IMR-90 (cell line): Measurements from ENCODE around the gene GSN. TPM values are rescaled to one million over a fixed set of nuclear protein-coding genes. Genes with fewer than 3 reads are reported as not detected.

ENCODE experiments used
- ATAC-seq: fragments of 200-7000 bp; cut with Tn5 transposase; 2 replicates; pipeline ENCODE4 v1.9.1; 2020; ENCODE audit warnings: low read depth, mild to moderate bottlenecking, moderate library complexity
- BruUV-seq: library from RNA; stranded (reverse); fragments of 400-500 nt; replicated peaks from 2 replicates; lab custom pipeline; 2021; lab: Mats Ljungman, UMichigan
- CTCF ChIA-PET: fragments of 300-600 bp; formaldehyde crosslinking; extraction: SDS; loops from one replicate; lab custom pipeline; 2021; ENCODE audit warnings: antibody characterized with exemption; lab: Yijun Ruan, JAX
- POLR2A ChIA-PET: fragments of 300-600 bp; sonication (Branson Sonifier 250); formaldehyde crosslinking; loops from one replicate; lab custom pipeline; 2022; ENCODE audit warnings: antibody characterized with exemption; ENCODE audit not compliant: unreplicated experiment; lab: Charles Lee
- DNase-seq: peaks from one replicate; pipeline ENCODE4 v3.0.0; 2013
- H2AFZ ChIP-seq: replicated peaks from 2 replicates; pipeline ENCODE3; 2013; ENCODE audit warnings: low read length, mild to moderate bottlenecking; ENCODE audit not compliant: poor library complexity
- H2AK5ac ChIP-seq: 2 replicates; pipeline ENCODE4 v1.6.1; 2013; ENCODE audit warnings: low read depth, low read length, inconsistent platforms
- H2AK9ac ChIP-seq: replicated peaks from 2 replicates; pipeline ENCODE3; 2013; ENCODE audit warnings: mild to moderate bottlenecking, low read depth, low read length, moderate library complexity; ENCODE audit not compliant: poor library complexity
- H2BK120ac ChIP-seq: 2 replicates; pipeline ENCODE4 v1.6.1; 2013; ENCODE audit warnings: low read depth, low read length, inconsistent platforms
- H2BK15ac ChIP-seq: 3 replicates; pipeline ENCODE4 v1.6.1; 2013; ENCODE audit warnings: low read depth, low read length, inconsistent platforms
- H2BK20ac ChIP-seq: 2 replicates; pipeline ENCODE4 v1.6.1; 2013; ENCODE audit warnings: low read depth, mild to moderate bottlenecking, inconsistent platforms, low read length, moderate library complexity
- H2BK5ac ChIP-seq: 2 replicates; pipeline ENCODE4 v1.6.1; 2013; ENCODE audit warnings: mild to moderate bottlenecking, low read depth, low read length, inconsistent platforms; ENCODE audit not compliant: poor library complexity, severe bottlenecking
- H3K14ac ChIP-seq: replicated peaks from 2 replicates; pipeline ENCODE4 v1.6.1; 2013; ENCODE audit warnings: low read depth, low read length, inconsistent platforms
- H3K18ac ChIP-seq: 2 replicates; pipeline ENCODE4 v1.6.1; 2013; ENCODE audit warnings: low read depth, low read length, control low read depth
- H3K23ac ChIP-seq: 2 replicates; pipeline ENCODE4 v1.6.1; 2013; ENCODE audit warnings: low read depth, low read length, inconsistent platforms
- H3K27ac ChIP-seq: 2 replicates; pipeline ENCODE4 v1.5.1; 2013; ENCODE audit warnings: mild to moderate bottlenecking, control low read depth, low read length; ENCODE audit not compliant: insufficient read depth
- H3K27me3 ChIP-seq: 2 replicates; pipeline ENCODE4 v1.6.1; 2013; ENCODE audit warnings: low read length; ENCODE audit not compliant: control insufficient read depth, insufficient read depth
- H3K36me3 ChIP-seq: 2 replicates; pipeline ENCODE4 v1.6.1; 2013; ENCODE audit warnings: low read length, mixed read lengths; ENCODE audit not compliant: control insufficient read depth, insufficient read depth
- H3K4ac ChIP-seq: 2 replicates; pipeline ENCODE4 v1.6.1; 2013; ENCODE audit warnings: low read depth, low read length, inconsistent platforms
- H3K4me1 ChIP-seq: 2 replicates; pipeline ENCODE4 v1.6.1; 2013; ENCODE audit warnings: low read length, mixed read lengths; ENCODE audit not compliant: control insufficient read depth, insufficient read depth
- H3K4me2 ChIP-seq: 2 replicates; pipeline ENCODE4 v1.6.1; 2013; ENCODE audit warnings: low read depth, mild to moderate bottlenecking, control low read depth, low read length, moderate library complexity
- H3K4me3 ChIP-seq: 2 replicates; pipeline ENCODE4 v1.5.1; 2013; ENCODE audit warnings: low read depth, mild to moderate bottlenecking, control low read depth, low read length, moderate library complexity; ENCODE audit not compliant: insufficient read depth
- H3K56ac ChIP-seq: 2 replicates; pipeline ENCODE4 v1.6.1; 2013; ENCODE audit warnings: low read length, inconsistent platforms; ENCODE audit not compliant: insufficient read depth; ENCODE audit errors: extremely low read depth
- H3K79me1 ChIP-seq, 2 experiments: 2 replicates each; pipeline ENCODE4 v1.6.1; 2013; ENCODE audit warnings: low read length in 2 of 2, inconsistent platforms in 1 of 2, low read depth in 1 of 2
- H3K9ac ChIP-seq: 2 replicates; pipeline ENCODE4 v1.6.1; 2013; ENCODE audit warnings: low read depth, low read length, control low read depth
- H3K9me1 ChIP-seq: 2 replicates; pipeline ENCODE4 v1.6.1; 2013; ENCODE audit warnings: low read length, inconsistent platforms; ENCODE audit not compliant: insufficient read depth
- H3K9me3 ChIP-seq: 2 replicates; pipeline ENCODE4 v1.6.1; 2013; ENCODE audit warnings: low read length; ENCODE audit not compliant: control insufficient read depth, insufficient read depth
- H4K20me1 ChIP-seq: 2 replicates; pipeline ENCODE4 v1.6.1; 2013; ENCODE audit warnings: low read length, inconsistent platforms; ENCODE audit not compliant: insufficient read depth
- H4K5ac ChIP-seq: 2 replicates; pipeline ENCODE4 v1.6.1; 2013; ENCODE audit warnings: mild to moderate bottlenecking, low read depth, low read length, control low read depth
- H4K8ac ChIP-seq, 2 experiments: 2 replicates each; pipeline ENCODE4 v1.6.1; 2013; ENCODE audit warnings: low read depth in 2 of 2, low read length in 2 of 2, control low read depth in 1 of 2, inconsistent platforms in 1 of 2
- H4K91ac ChIP-seq: 2 replicates; pipeline ENCODE4 v1.6.1; 2013; ENCODE audit warnings: low read depth, low read length, inconsistent platforms; ENCODE audit not compliant: insufficient read depth
- BHLHE40 ChIP-seq: fragments of 150-350 bp; IDR thresholded peaks from 2 replicates; pipeline ENCODE4 v1.6.1; 2016; ENCODE audit warnings: mild to moderate bottlenecking, low read depth, low read length
- CHD1 ChIP-seq: IDR thresholded peaks from 2 replicates; pipeline ENCODE4 v1.6.1; 2012; ENCODE audit warnings: low read depth, low read length, improper control_type of control experiment
- CTCF ChIP-seq: conservative IDR thresholded peaks from 2 replicates; pipeline ENCODE4 v1.5.1; 2012; ENCODE audit warnings: mild to moderate bottlenecking, low read depth, low read length, improper control_type of control experiment
- ELK1 ChIP-seq: fragments of 150-350 bp; IDR thresholded peaks from 2 replicates; pipeline ENCODE4 v1.6.1; 2016; ENCODE audit warnings: low read depth, mild to moderate bottlenecking, low read length, moderate library complexity, borderline replicate concordance
- FOS ChIP-seq: fragments of 150-350 bp; IDR thresholded peaks from 2 replicates; pipeline ENCODE4 v1.6.1; 2016; ENCODE audit warnings: low read depth, low read length
- MAFK ChIP-seq: IDR thresholded peaks from 2 replicates; pipeline ENCODE4 v1.6.1; 2012; ENCODE audit warnings: low read depth, low read length, improper control_type of control experiment
- MAZ ChIP-seq: IDR thresholded peaks from 2 replicates; pipeline ENCODE4 v1.6.1; 2012; ENCODE audit warnings: low read depth, mild to moderate bottlenecking, low read length, improper control_type of control experiment, moderate library complexity, borderline replicate concordance
- NFE2L2 ChIP-seq: fragments of 150-350 bp; IDR thresholded peaks from 2 replicates; pipeline ENCODE4 v1.6.1; 2016; ENCODE audit warnings: low read depth, mild to moderate bottlenecking, low read length
- POLR2A ChIP-seq: IDR thresholded peaks from 2 replicates; pipeline ENCODE4 v1.6.1; 2012; ENCODE audit warnings: mild to moderate bottlenecking, low read depth, low read length
- RFX5 ChIP-seq: IDR thresholded peaks from 2 replicates; pipeline ENCODE4 v1.8.0; 2012; ENCODE audit warnings: low read depth, mild to moderate bottlenecking, low read length, moderate library complexity
- SMC3 ChIP-seq: fragments of 150-350 bp; IDR thresholded peaks from 2 replicates; pipeline ENCODE4 v1.6.1; 2016; ENCODE audit warnings: low read depth, mild to moderate bottlenecking, antibody characterized with exemption, low read length, moderate library complexity
- WGBS, 2 experiments: methylation state at CpG; one replicate each; pipeline versions ENCODE4 v1.1.5 to v1.1.7; 2013; ENCODE audit warnings: missing lambda C conversion rate in 2 of 2; ENCODE audit not compliant: insufficient read length in 1 of 2; ENCODE audit errors: extremely low coverage in 2 of 2; 5-methylcytosine and 5-hydroxymethylcytosine counted together
- dilution Hi-C: fragments of 300-500 bp; cut with HindIII; formaldehyde crosslinking; loops from one replicate; pipeline ENCODE4 v1.14.3; 2018; ENCODE audit warnings: low sequenced_read_pairs; ENCODE audit not compliant: unreplicated experiment
- in situ Hi-C: fragments of 300-500 bp; cut with MboI; formaldehyde crosslinking; loops from 3 replicates; pipeline ENCODE4 v1.14.3; 2019; ENCODE audit warnings: low sequenced_read_pairs, inconsistent platforms, mixed read lengths
- intact Hi-C: fragments of 100-400 bp; cut with micrococcal nuclease; formaldehyde crosslinking; loops from 2 replicates; pipeline ENCODE4 v1.10.0; 2022
- polyA plus RNA-seq, 3 experiments: library from polyadenylated mRNA; depleted of rRNA; stranded (reverse); fragments of >200 nt; gene quantifications; 2 replicates each; pipeline ENCODE4 v1.2.3, GENCODE V29; 2012; ENCODE audit warnings: low replicate concordance in 1 of 3
- total RNA-seq: library from RNA; depleted of rRNA; stranded (reverse); fragments of >200 nt; gene quantifications from 2 replicates; pipeline ENCODE4 v1.2.3, GENCODE V29; 2012

Gene GSN
- total and polyA plus RNA-seq, 2 of the 4 experiments (the other 2 are of a cell fraction) = 495 to 547 TPM

- Histone ChIP-seq H3K9me3 (no peaks in the 10 kb centered on the region), H3K4me1 (peaks cover 9% of the 10 kb centered on the region), H2BK20ac (no peak overlapping the region), H3K14ac (no peak overlapping the region), H4K91ac (no peak overlapping the region), H3K36me3 (peaks cover 56% of the 10 kb centered on the region), H2AK9ac (no peak overlapping the region), H2BK5ac (peak overlapping the region; percentile 17), H2AK5ac (no peak overlapping the region), H3K18ac (no peak overlapping the region), H3K4me2 (no peak overlapping the region), H3K4ac (no peak overlapping the region), H3K27me3 (no peaks in the 10 kb centered on the region), H2BK15ac (no peak overlapping the region), H3K9ac (no peak overlapping the region), H3K23ac (no peak overlapping the region), H3K27ac (no peak overlapping the region), H3K56ac (no peak overlapping the region), H3K4me3 (no peak overlapping the region), H3K79me1 (peaks cover 6 to 26% of the 10 kb centered on the region in 2 experiments), H4K20me1 (no peaks in the 10 kb centered on the region), H2AFZ (no peak overlapping the region), H4K8ac (peak overlapping the region in 1 of 2 experiments; percentile 50; a peak in 1 of 4 replicates), H3K9me1 (peaks cover 10% of the 10 kb centered on the region), H4K5ac (no peak overlapping the region), H2BK120ac (no peak overlapping the region)
- TF ChIP-seq RFX5 (no peak), MAFK (no peak), NFE2L2 (no peak), SMC3 (no peak), CHD1 (no peak), FOS (no peak), BHLHE40 (no peak), POLR2A (no peak), ELK1 (no peak), CTCF (no peak), MAZ (no peak)
- ChIA-PET CTCF (interaction anchor here (0.6 to 2.4 kb wide), 27 partner anchors 13 to 121 kb away, joined by 3 to 26 read pairs (median 5); no protein-coding TSS in a partner anchor), POLR2A (interaction anchor here (0.9 kb wide), 1 partner anchor 79 kb away, joined by 3 read pairs; no protein-coding TSS in a partner anchor)
- WGBS, 2 experiments = no CpG with 5 or more reads among the region's 5 CpGs
- ATAC-seq (no peak), DNase-seq (no peak)
- intact Hi-C loops (no loop called here), dilution Hi-C loops (no loop called here), in situ Hi-C loops (loop anchor here (5.0 kb wide), 1 partner anchor 107 kb away; no protein-coding TSS in a partner anchor)
- no TSS peak for BruUV-seq
Measured at GRCh38 chr9:121319383-121319780, 51.4 kb downstream of the GSN start.
